Erythroblast (primary cell): Measurements from ENCODE around the gene TET1.

ENCODE experiments used
- GATA1 ChIP-seq: IDR thresholded peaks from 2 replicates; pipeline ENCODE4 v1.6.1; 2011; ENCODE audit warnings: low read depth, mild to moderate bottlenecking, control low read depth, low read length, moderate library complexity
- POLR2A ChIP-seq: IDR thresholded peaks from 2 replicates; pipeline ENCODE4 v1.6.1; 2011; ENCODE audit warnings: mild to moderate bottlenecking, low read length

- TF ChIP-seq POLR2A (no peak), GATA1 (no peak)
These were observed 1.1 kb downstream of the TET1 start for GRCh38 chr10:68560943-68561864.
